Measurements from ENCODE around the gene RTF1.
"Not testable (repeated sequence)": the region's sequence is repeated elsewhere in the genome, so short reads cannot be mapped to it uniquely, and the experiment has no call there.

Gene RTF1

DNA sequence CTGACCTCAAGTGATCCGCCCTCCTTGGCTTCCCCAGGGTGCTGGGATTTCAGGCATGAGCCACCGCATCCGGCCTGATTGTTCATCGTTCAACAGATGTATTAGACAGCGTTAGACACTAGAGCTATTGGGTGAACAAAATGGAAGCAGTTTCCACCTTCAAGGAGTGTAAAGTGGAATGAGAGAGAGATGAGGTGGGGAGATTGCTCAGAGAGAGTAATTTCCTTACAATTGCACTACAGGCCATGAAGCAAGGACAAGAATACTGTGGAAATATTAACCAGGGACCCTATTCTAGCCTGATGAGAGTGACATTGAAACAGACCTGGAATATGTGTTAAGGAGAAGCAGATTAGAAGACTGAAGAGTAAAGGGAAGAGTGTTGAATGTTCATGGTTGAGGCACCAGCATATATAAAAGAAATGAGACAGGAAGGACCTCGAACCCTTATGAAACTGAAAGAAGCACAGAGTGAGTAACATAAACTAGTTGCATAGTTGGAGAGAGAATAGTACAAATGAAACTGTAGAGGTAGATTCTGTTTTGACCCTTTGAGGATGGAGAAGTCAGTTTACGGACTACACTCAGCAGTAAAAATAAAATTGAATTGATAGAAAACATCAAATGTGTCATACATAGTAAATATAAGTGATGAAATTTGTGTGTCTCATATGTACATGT lies 7.2 kb downstream of the RTF1 start:
- H3K27ac ChIP-seq, result no peak overlapping the region
- TF ChIP-seq CTCF (conservative IDR thresholded peaks at IDR 0.05), result no peak

- H3K27ac ChIP-seq, result no peak overlapping the region
These were observed 7.9 kb downstream of the RTF1 start for GRCh38 chr15:41424809-41425208.

GRCh38 chr15:41425907-41426306 lies 9.0 kb downstream of the RTF1 start:
- not testable (repeated sequence) for H3K27ac ChIP-seq

More at GRCh38 chr15:41424809-41425208, 7.9 kb downstream of the RTF1 start:
- TF ChIP-seq CTCF (conservative IDR thresholded peaks at IDR 0.05), result no peak; the same call in 1 of the 2 replicates

DNA sequence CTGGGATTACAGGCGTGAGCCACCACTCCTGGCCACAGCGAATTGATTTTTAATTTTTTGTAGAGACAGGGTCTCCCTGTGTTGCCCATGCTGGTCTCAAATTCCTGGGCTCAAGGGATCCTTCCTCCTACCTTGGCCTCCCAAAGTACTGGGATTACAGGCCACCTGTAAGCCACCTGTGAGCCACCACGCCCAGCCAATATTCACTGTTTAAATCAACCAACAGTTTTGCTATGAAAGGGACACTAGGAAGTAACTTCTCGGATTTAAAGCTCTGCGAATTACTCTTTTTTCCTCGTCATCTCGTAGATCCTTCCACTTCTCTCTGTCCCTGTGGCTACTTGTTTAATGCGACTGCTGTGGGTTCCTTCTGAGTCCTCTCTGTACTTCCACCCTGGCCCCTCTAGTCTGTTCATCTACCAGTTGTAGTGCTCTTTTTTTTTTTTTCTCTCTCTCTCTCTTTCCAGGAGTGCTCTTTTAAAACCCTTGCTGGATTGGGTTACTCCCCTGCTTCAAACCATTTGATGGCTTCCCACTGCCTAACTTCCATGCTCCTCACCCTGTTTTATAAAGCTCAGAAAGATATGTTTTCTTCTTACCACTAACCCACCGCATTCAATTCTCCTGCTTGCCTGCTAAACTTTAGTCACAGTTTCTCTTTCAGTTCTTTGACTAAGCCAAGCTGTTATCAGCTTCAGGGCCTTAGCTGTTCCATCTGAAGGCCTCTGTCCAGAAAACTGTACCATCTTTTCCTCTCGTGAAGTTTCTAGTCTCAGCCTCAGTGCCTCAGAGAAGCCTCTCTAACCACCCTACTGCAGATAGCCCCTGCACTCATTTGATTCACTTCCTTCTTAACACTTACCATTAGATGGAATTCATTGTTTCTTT lies 12.4 kb downstream of the RTF1 start:
- no peak overlapping the region for H3K27ac ChIP-seq
- TF ChIP-seq CTCF (conservative IDR thresholded peaks at IDR 0.05), result no peak

GRCh38 chr15:41435037-41435786 lies 18.3 kb downstream of the RTF1 start:
- no peak for TF ChIP-seq CTCF (conservative IDR thresholded peaks at IDR 0.05)

DNA sequence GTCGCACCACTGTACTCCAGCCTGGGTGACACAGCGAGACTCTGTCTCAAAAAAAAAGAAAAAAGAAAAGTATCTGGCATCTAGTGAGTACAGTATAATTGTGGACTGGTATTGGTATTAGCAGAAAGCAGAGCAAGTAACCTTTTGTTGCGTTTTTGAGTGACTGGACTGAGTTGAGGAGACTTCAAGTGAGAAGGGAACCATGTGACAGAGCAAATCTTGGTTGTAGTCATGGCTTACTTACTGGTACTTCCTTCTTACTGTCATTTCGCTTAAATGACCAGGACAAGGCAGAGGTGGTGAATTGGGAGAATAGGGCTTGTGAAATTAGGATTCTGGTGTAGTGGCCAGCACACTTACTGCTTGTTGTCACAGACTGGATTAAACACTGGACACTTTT lies 20.6 kb downstream of the RTF1 start:
- H3K27ac ChIP-seq, result no peak overlapping the region

More at GRCh38 chr15:41435037-41435786, 18.3 kb downstream of the RTF1 start:
- H3K27ac ChIP-seq, result peak overlapping the region; percentile 22; the same call in 1 of the 2 replicates

GRCh38 chr15:41438206-41438605 lies 21.3 kb downstream of the RTF1 start:
- no peak overlapping the region for H3K27ac ChIP-seq
- no peak for TF ChIP-seq CTCF (conservative IDR thresholded peaks at IDR 0.05)

More for the DNA sequence above, 20.6 kb downstream of the RTF1 start:
- no peak for TF ChIP-seq CTCF (conservative IDR thresholded peaks at IDR 0.05)

Measured in VCaP (cell line).